ENCODE measurements around the gene PANX2.
A peak's percentile ranks its signal among the peaks of the same experiment; 100 is the strongest.

PANX2 gene

DNA sequence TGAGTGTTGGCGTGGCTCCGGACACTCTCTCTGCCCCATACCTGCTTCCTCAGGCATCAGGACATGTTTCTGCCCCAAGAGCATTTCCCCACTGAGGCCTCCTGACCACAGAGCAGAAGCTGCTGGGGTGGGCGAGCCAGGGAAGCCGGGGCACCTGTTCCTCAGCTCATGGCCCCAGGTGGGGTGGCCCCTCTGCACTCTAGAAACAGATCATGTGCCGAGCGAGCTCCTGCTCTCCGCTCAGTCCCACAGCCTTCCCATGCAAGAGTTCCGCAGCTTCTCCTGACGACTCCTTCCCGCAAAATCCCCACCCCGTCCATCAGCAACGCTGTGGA is 22.4 kb upstream of the PANX2 start:
- Histone ChIP-seq H3K27ac (ENCODE audit: low read depth, low read length, poor library complexity, severe bottlenecking) (peak overlapping the region; percentile 48), H3K36me3 (ENCODE audit: insufficient read depth, low read length) (no peaks in the 10 kb centered on the region), H3K4me3 (ENCODE audit: low read depth, low read length, poor library complexity, severe bottlenecking) (no peak overlapping the region), H3K4me1 (ENCODE audit: insufficient read depth, low read length, severe bottlenecking) (peaks cover 40% of the 10 kb centered on the region), H3F3A (ENCODE audit: insufficient read depth, low read length) (no peaks in the 10 kb centered on the region), H3K27me3 (ENCODE audit: insufficient read depth, low read length) (peaks cover 11% of the 10 kb centered on the region; the same call in 1 of the 2 replicates), H3K9me2 (ENCODE audit: low read depth, low read length) (no peaks in the 10 kb centered on the region), H3K9me3 (ENCODE audit: low read length) (no peaks in the 10 kb centered on the region), H3K79me2 (ENCODE audit: insufficient read depth, low read length) (no peaks in the 10 kb centered on the region), H3K4me2 (ENCODE audit: low read length) (no peak overlapping the region; the same call in 1 of the 2 replicates), H3K9ac (ENCODE audit: low read length) (no peak overlapping the region; the same call in 1 of the 2 replicates), H4K20me1 (ENCODE audit: insufficient read depth, low read length) (no peaks in the 10 kb centered on the region), H2AFZ (ENCODE audit: low read length) (no peak overlapping the region)
- no peak for TF ChIP-seq EZH2 (IDR thresholded peaks at IDR 0.05; ENCODE audit: borderline replicate concordance, low read length)
- TF ChIP-seq, protein P1, sequence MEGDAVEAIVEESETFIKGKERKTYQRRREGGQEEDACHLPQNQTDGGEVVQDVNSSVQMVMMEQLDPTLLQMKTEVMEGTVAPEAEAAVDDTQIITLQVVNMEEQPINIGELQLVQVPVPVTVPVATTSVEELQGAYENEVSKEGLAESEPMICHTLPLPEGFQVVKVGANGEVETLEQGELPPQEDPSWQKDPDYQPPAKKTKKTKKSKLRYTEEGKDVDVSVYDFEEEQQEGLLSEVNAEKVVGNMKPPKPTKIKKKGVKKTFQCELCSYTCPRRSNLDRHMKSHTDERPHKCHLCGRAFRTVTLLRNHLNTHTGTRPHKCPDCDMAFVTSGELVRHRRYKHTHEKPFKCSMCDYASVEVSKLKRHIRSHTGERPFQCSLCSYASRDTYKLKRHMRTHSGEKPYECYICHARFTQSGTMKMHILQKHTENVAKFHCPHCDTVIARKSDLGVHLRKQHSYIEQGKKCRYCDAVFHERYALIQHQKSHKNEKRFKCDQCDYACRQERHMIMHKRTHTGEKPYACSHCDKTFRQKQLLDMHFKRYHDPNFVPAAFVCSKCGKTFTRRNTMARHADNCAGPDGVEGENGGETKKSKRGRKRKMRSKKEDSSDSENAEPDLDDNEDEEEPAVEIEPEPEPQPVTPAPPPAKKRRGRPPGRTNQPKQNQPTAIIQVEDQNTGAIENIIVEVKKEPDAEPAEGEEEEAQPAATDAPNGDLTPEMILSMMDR (IDR thresholded peaks at IDR 0.05; ENCODE audit: low read length) = no peak

DNA sequence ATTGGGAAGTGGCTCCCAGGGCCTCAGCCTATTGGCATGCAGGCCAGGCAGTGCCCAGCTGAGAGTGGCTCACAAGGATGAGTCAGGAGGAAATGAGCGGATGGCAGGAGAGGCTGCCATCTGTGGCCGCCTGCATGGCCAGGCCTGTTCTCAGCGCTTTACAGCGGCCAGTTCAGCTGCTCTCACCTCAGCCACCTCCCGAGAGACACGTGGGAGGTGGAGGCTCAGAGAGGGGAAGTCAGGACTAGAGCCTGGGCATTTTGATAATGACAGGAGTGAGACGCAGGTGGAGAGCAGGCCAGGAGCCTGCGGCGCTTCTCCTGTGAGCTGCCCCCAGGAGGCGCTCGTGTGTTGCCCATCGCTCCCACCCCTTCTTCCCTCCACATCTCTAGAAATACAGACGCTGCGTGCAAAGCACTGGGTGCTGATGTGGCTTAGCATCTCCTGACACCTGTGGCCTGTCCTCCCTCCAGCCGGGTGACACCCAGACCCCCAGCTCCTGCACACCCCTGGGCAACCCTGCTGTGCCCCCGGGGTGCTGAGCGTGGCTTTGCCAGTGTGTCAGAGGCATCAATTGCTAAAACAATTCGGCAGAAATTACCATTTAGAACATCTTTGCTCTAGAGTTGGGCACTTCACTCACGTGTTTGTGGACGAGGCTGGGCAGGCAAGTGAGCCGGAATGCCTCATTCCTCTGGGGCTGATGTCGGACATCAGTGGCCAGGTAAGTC is 21.4 kb upstream of the PANX2 start:
- Histone ChIP-seq H3K27ac (ENCODE audit: low read depth, low read length, poor library complexity, severe bottlenecking) (no peak overlapping the region), H3K9me3 (ENCODE audit: low read length) (no peaks in the 10 kb centered on the region), H3K79me2 (ENCODE audit: insufficient read depth, low read length) (no peaks in the 10 kb centered on the region), H3K9ac (ENCODE audit: low read length) (no peak overlapping the region; the same call in 1 of the 2 replicates), H3K4me2 (ENCODE audit: low read length) (no peak overlapping the region), H4K20me1 (ENCODE audit: insufficient read depth, low read length) (no peaks in the 10 kb centered on the region), H3F3A (ENCODE audit: insufficient read depth, low read length) (no peaks in the 10 kb centered on the region), H3K9me2 (ENCODE audit: low read depth, low read length) (no peaks in the 10 kb centered on the region), H3K36me3 (ENCODE audit: insufficient read depth, low read length) (no peaks in the 10 kb centered on the region), H3K27me3 (ENCODE audit: insufficient read depth, low read length) (peaks cover 17% of the 10 kb centered on the region; the same call in 1 of the 2 replicates), H2AFZ (ENCODE audit: low read length) (no peak overlapping the region), H3K4me3 (ENCODE audit: low read depth, low read length, poor library complexity, severe bottlenecking) (no peak overlapping the region), H3K4me1 (ENCODE audit: insufficient read depth, low read length, severe bottlenecking) (peaks cover 34% of the 10 kb centered on the region)
- TF ChIP-seq EZH2 (IDR thresholded peaks at IDR 0.05; ENCODE audit: borderline replicate concordance, low read length) = no peak
- TF ChIP-seq, protein P1 (IDR thresholded peaks at IDR 0.05; ENCODE audit: low read length) = peak; percentile 94

DNA sequence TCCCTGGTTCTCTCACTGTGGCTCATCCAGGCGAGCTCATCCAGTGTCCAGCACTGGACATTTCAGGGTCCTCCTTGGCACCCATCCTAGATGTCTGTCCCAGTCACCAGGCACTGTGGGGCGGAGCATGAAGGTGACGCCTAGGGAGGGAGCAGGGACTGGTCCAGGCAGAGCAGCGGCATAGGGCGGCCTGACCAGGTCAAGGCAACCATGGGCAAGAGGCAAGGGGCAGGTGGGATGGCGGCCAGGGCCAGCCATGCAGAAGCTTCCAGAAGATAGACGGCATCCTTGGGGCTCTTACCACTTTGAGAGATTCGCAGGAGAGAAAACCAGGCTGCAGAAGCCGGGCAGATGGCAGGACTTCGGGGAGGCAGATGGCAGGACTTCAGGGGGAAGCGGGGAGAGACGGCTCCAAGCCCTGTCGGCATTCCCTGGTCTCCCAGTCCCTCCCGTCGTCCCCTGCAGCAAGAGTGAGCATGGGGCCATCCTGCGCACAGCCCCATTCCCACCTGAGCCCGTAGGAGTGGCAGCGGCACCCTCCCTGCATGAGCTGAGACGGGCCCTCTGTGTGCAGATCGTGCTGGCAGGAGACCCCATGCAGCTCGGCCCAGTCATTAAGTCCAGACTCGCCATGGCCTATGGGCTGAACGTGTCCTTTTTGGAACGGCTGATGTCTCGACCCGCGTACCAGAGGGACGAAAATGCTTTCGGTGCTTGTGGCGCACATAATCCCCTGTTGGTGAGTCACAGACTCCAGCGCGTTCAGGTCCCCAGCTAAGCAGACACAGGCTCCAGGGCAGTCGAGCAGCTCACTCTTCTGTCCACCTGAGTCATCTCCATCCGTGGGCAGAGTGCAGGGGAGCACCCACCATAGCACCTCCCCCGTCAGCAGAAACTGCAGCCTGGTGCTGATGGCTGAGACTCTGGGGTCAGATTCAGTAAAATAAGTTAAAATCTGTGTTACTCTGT is 20.1 kb upstream of the PANX2 start:
- H3K4me3 ChIP-seq (ENCODE audit: low read depth, low read length, poor library complexity, severe bottlenecking) = no peak overlapping the region
- no peaks in the 10 kb centered on the region for H4K20me1 ChIP-seq (ENCODE audit: insufficient read depth, low read length)
- no peak overlapping the region for H3K9ac ChIP-seq (ENCODE audit: low read length)
- H3K27ac ChIP-seq (ENCODE audit: low read depth, low read length, poor library complexity, severe bottlenecking) = no peak overlapping the region
- H3K4me2 ChIP-seq (ENCODE audit: low read length) = no peak overlapping the region
- no peaks in the 10 kb centered on the region for H3K79me2 ChIP-seq (ENCODE audit: insufficient read depth, low read length)
- H3K36me3 ChIP-seq (ENCODE audit: insufficient read depth, low read length) = no peaks in the 10 kb centered on the region
- H3K9me3 ChIP-seq (ENCODE audit: low read length) = no peaks in the 10 kb centered on the region
- TF ChIP-seq, protein P1 (IDR thresholded peaks at IDR 0.05; ENCODE audit: low read length) = no peak
- no peak for TF ChIP-seq EZH2 (IDR thresholded peaks at IDR 0.05; ENCODE audit: borderline replicate concordance, low read length)
- no peaks in the 10 kb centered on the region for H3F3A ChIP-seq (ENCODE audit: insufficient read depth, low read length)
- H3K4me1 ChIP-seq (ENCODE audit: insufficient read depth, low read length, severe bottlenecking) = peaks cover 34% of the 10 kb centered on the region
- peaks cover 17% of the 10 kb centered on the region; the same call in 1 of the 2 replicates for H3K27me3 ChIP-seq (ENCODE audit: insufficient read depth, low read length)
- H2AFZ ChIP-seq (ENCODE audit: low read length) = no peak overlapping the region
- no peaks in the 10 kb centered on the region for H3K9me2 ChIP-seq (ENCODE audit: low read depth, low read length)

Data from OCI-LY1 (cell line).